GM12878 (cell line): ENCODE measurements around the gene ARSA.

Experiments
- BCL3 ChIP-seq: IDR thresholded peaks from 2 replicates; pipeline ENCODE4 v1.6.1; 2011; ENCODE audit warnings: borderline replicate concordance, low read depth, mild to moderate bottlenecking, moderate library complexity, low read length; ENCODE audit not compliant: insufficient read depth, poor library complexity, severe bottlenecking
- BHLHE40 ChIP-seq, 2 experiments: fragments of 450-650 bp in 1 of 2; IDR thresholded peaks; 2 replicates each; pipeline ENCODE4 v1.6.1; 2011 to 2017; ENCODE audit warnings: low read depth in 2 of 2, borderline replicate concordance in 1 of 2, improper control_type of control experiment in 1 of 2, low read length in 1 of 2, mild to moderate bottlenecking in 1 of 2
- CTCF ChIP-seq, 3 experiments: IDR thresholded peaks in 2 of 3; conservative IDR thresholded peaks in 1 of 3; 2 replicates each; pipeline ENCODE4 v1.5.1; 2011; ENCODE audit warnings: low read depth in 3 of 3, low read length in 3 of 3, mild to moderate bottlenecking in 3 of 3, control low read depth in 2 of 3, moderate library complexity in 2 of 3, inconsistent platforms in 1 of 3, mixed read lengths in 1 of 3; ENCODE audit not compliant: control insufficient read depth in 2 of 3, insufficient read depth in 1 of 3; ENCODE audit errors: extremely low read depth in 1 of 3
- DPF2 ChIP-seq: fragments of 450-650 bp; IDR thresholded peaks from 2 replicates; pipeline ENCODE4 v1.6.1; 2017; ENCODE audit warnings: mild to moderate bottlenecking
- ELK1 ChIP-seq: IDR thresholded peaks from 2 replicates; pipeline ENCODE4 v1.6.1; 2012; ENCODE audit warnings: low read depth, low read length, improper control_type of control experiment
- HDAC2 ChIP-seq: fragments of 200-600 bp; sonication (generic); IDR thresholded peaks from 2 replicates; pipeline ENCODE4 v1.6.1; 2017
- MYB ChIP-seq: fragments of 150-350 bp; IDR thresholded peaks from 2 replicates; pipeline ENCODE4 v1.6.1; 2014; ENCODE audit warnings: mild to moderate bottlenecking, low read depth, low read length, borderline replicate concordance
- POLR2A ChIP-seq: IDR thresholded peaks from 2 replicates; pipeline ENCODE4 v1.6.1; 2011; ENCODE audit warnings: low read depth, mild to moderate bottlenecking, low read length
- POU2F2 ChIP-seq: IDR thresholded peaks from 3 replicates; pipeline ENCODE4 v1.6.1; 2011; ENCODE audit warnings: low read depth, mild to moderate bottlenecking, low read length, borderline replicate concordance
- REST ChIP-seq: IDR thresholded peaks from 2 replicates; pipeline ENCODE4 v1.6.1; 2012; ENCODE audit warnings: mild to moderate bottlenecking, low read depth, low read length
- STAT3 ChIP-seq: IDR thresholded peaks from 2 replicates; pipeline ENCODE4 v1.6.1; 2011; ENCODE audit warnings: low read depth, low read length, improper control_type of control experiment

- peak; percentile 40; the same call in 1 of the 3 replicates for TF ChIP-seq POU2F2
- TF ChIP-seq CTCF (IDR thresholded peaks at IDR 0.05 in 2 of 3, conservative IDR thresholded peaks at IDR 0.05 in 1 of 3; ENCODE audit: control insufficient read depth in 2 of 3, extremely low read depth in 1 of 3, insufficient read depth in 1 of 3, low read depth in 3 of 3, low read length in 3 of 3) = no peak
- no peak for TF ChIP-seq REST
- TF ChIP-seq ELK1 = no peak; the same call in 1 of the 2 replicates
- peak; percentile 78 to 95 for TF ChIP-seq BHLHE40 (IDR thresholded peaks at IDR 0.05; ENCODE audit: borderline replicate concordance in 1 of 2, low read depth in 2 of 2, low read length in 1 of 2)
- TF ChIP-seq POLR2A = peak; percentile 86
- no peak for TF ChIP-seq MYB
- no peak for TF ChIP-seq HDAC2
- TF ChIP-seq BCL3 = no peak
- TF ChIP-seq DPF2 = peak; percentile 57
- no peak for TF ChIP-seq STAT3
Observed at GRCh38 chr22:50582493-50583293, 45.3 kb downstream of the ARSA start, which contains the start of gene CHKB.
